Stomach (tissue), 4 donors: ENCODE data around the gene FCER1G.

Source experiments
- CTCF ChIP-seq, 7 experiments: fragments of 450-650 bp in 4 of 7; fragments of 200-600 bp in 3 of 7; sonication (generic) in 3 of 7; IDR thresholded peaks; one replicate each; pipeline ENCODE4 v1.5.1; 2016 to 2019; ENCODE audit warnings: antibody characterized with exemption in 7 of 7, control low read depth in 2 of 7, mild to moderate bottlenecking in 1 of 7
- EP300 ChIP-seq: sonication (generic); formaldehyde crosslinking; IDR thresholded peaks from one replicate; pipeline ENCODE4 v1.6.1; 2017; ENCODE audit warnings: antibody characterized with exemption

GRCh38 chr1:161267321-161267720, 52.2 kb downstream of the FCER1G start:
- TF ChIP-seq CTCF (IDR thresholded peaks at IDR 0.05) (no peak), EP300 (no peak)
